Endothelial cell of umbilical vein (primary cell): ENCODE data around the gene NRXN3. TPM values are rescaled to one million over a fixed set of nuclear protein-coding genes. Genes with fewer than 3 reads are reported as not detected.

Source experiments
- BruUV-seq: library from RNA; stranded (reverse); fragments of 400-500 nt; replicated peaks from 2 replicates; lab custom pipeline; 2021; lab: Mats Ljungman, UMichigan
- CTCF ChIA-PET: fragments of 300-600, 350-600 bp; sonication (Branson Sonifier 250); formaldehyde crosslinking; loops from one replicate; lab custom pipeline; 2021; ENCODE audit warnings: antibody characterized with exemption, inconsistent platforms; lab: Charles Lee
- POLR2A ChIA-PET: fragments of 300-600, 350-600 bp; sonication (Branson Sonifier 250); formaldehyde crosslinking; loops from one replicate; lab custom pipeline; 2021; ENCODE audit warnings: antibody characterized with exemption, inconsistent platforms; lab: Charles Lee
- DNase-seq: peaks from one replicate; pipeline ENCODE4 v3.0.0-alpha.2; 2011; ENCODE audit warnings: low read depth, low spot score
- FAIRE-seq: peaks from 2 replicates; lab custom pipeline; 2011; peaks lifted over from hg19 to GRCh38; lab: Jason Lieb, UNC
- H2AFZ ChIP-seq: 2 replicates; pipeline ENCODE4 v1.6.0; 2012; ENCODE audit warnings: low read depth, low read length, control low read depth, inconsistent platforms
- H3K27ac ChIP-seq: 2 replicates; pipeline ENCODE4 v1.5.1; 2011; ENCODE audit warnings: low read depth, mild to moderate bottlenecking, control low read depth, low read length, moderate library complexity; ENCODE audit not compliant: insufficient read depth
- H3K27me3 ChIP-seq, 2 experiments: 2 replicates each; pipeline versions ENCODE4 v1.6.0 to v1.6.1; 2011; ENCODE audit warnings: low read length in 2 of 2, mixed read lengths in 1 of 2; ENCODE audit not compliant: control insufficient read depth in 2 of 2, insufficient read depth in 2 of 2
- H3K36me3 ChIP-seq, 2 experiments: 2 replicates in 1 of 2; 3 replicates in 1 of 2; pipeline ENCODE4 v1.5.1; 2011; ENCODE audit warnings: low read length in 2 of 2, mild to moderate bottlenecking in 1 of 2, moderate library complexity in 1 of 2; ENCODE audit not compliant: control insufficient read depth in 2 of 2, insufficient read depth in 2 of 2; ENCODE audit errors: extremely low read depth in 1 of 2
- H3K4me1 ChIP-seq: 3 replicates; pipeline ENCODE4 v1.5.1; 2011; ENCODE audit warnings: mild to moderate bottlenecking, low read length; ENCODE audit not compliant: control insufficient read depth, insufficient read depth; ENCODE audit errors: extremely low read depth
- H3K4me2 ChIP-seq: 2 replicates; pipeline ENCODE4 v1.6.1; 2011; ENCODE audit warnings: low read length, control low read depth, mixed read lengths; ENCODE audit not compliant: insufficient read depth
- H3K4me3 ChIP-seq, 3 experiments: fragments of 200-600 bp in 1 of 3; sonication (generic), shearing (Covaris generic) in 1 of 3; replicated peaks in 1 of 3; 2 replicates each; pipeline ENCODE4 v1.5.1; 2011 to 2016; ENCODE audit warnings: control low read depth in 3 of 3, low read length in 3 of 3, mild to moderate bottlenecking in 2 of 3, inconsistent platforms in 1 of 3, low read depth in 1 of 3, moderate library complexity in 1 of 3; ENCODE audit not compliant: insufficient read depth in 1 of 3
- H3K79me2 ChIP-seq: 2 replicates; pipeline ENCODE4 v1.6.0; 2012; ENCODE audit warnings: low read length, inconsistent platforms; ENCODE audit not compliant: control insufficient read depth, insufficient read depth
- H3K9ac ChIP-seq: replicated peaks from 2 replicates; pipeline ENCODE3; 2011; ENCODE audit warnings: low read length, control low read depth; ENCODE audit not compliant: insufficient read depth; ENCODE audit errors: extremely low read depth
- H3K9me1 ChIP-seq: replicated peaks from 3 replicates; pipeline ENCODE4 v1.6.0; 2011; ENCODE audit warnings: mild to moderate bottlenecking, low read length; ENCODE audit not compliant: control insufficient read depth, insufficient read depth; ENCODE audit errors: extremely low read depth
- H3K9me3 ChIP-seq: replicated peaks from 2 replicates; pipeline ENCODE4 v1.5.1; 2012; ENCODE audit warnings: low read length, inconsistent platforms; ENCODE audit not compliant: control insufficient read depth, insufficient read depth
- H4K20me1 ChIP-seq: replicated peaks from 2 replicates; pipeline ENCODE3; 2011; ENCODE audit warnings: mild to moderate bottlenecking, low read length; ENCODE audit not compliant: control insufficient read depth, insufficient read depth; ENCODE audit errors: extremely low read depth
- CTCF ChIP-seq, 2 donors: IDR thresholded peaks; 1 replicate in 1 of 2; 2 replicates in 1 of 2; pipeline ENCODE4 v1.5.1; 2011; ENCODE audit warnings: low read length in 2 of 2, mild to moderate bottlenecking in 2 of 2, moderate library complexity in 2 of 2, control low read depth in 1 of 2, inconsistent platforms in 1 of 2, low read depth in 1 of 2; ENCODE audit not compliant: insufficient read depth in 1 of 2; ENCODE audit errors: extremely low read depth in 1 of 2
- EZH2 ChIP-seq: IDR thresholded peaks from 2 replicates; pipeline ENCODE4 v1.6.1; 2012; ENCODE audit warnings: borderline replicate concordance, low read depth, mild to moderate bottlenecking, moderate library complexity, low read length, inconsistent platforms; ENCODE audit not compliant: severe bottlenecking
- FOS ChIP-seq: IDR thresholded peaks from 2 replicates; pipeline ENCODE4 v1.6.1; 2011; ENCODE audit warnings: mild to moderate bottlenecking, low read length, moderate library complexity, borderline replicate concordance; ENCODE audit not compliant: insufficient read depth
- GATA2 ChIP-seq: IDR thresholded peaks from 2 replicates; pipeline ENCODE4 v1.7.0; 2011; ENCODE audit warnings: low read depth, mild to moderate bottlenecking, moderate library complexity, mixed read lengths, low read length; ENCODE audit not compliant: insufficient read length, insufficient read depth
- JUN ChIP-seq: IDR thresholded peaks from 2 replicates; pipeline ENCODE4 v1.6.1; 2011; ENCODE audit warnings: borderline replicate concordance, low read depth; ENCODE audit not compliant: insufficient read length, insufficient read depth
- MAX ChIP-seq: IDR thresholded peaks from 2 replicates; pipeline ENCODE4 v1.6.1; 2011; ENCODE audit not compliant: insufficient read depth, insufficient read length
- MYC ChIP-seq: IDR thresholded peaks from one replicate; pipeline ENCODE4 v1.6.1; 2011; ENCODE audit warnings: mild to moderate bottlenecking, low read depth, low read length
- POLR2A ChIP-seq: IDR thresholded peaks from 2 replicates; pipeline ENCODE4 v1.6.1; 2012; ENCODE audit warnings: low read depth, mild to moderate bottlenecking, control low read depth, low read length
- POLR2AphosphoS5 ChIP-seq: IDR thresholded peaks from 2 replicates; pipeline ENCODE4 v1.6.1; 2012; ENCODE audit warnings: low read depth, mild to moderate bottlenecking, control low read depth, low read length, moderate library complexity; ENCODE audit not compliant: insufficient read depth
- dilution Hi-C: fragments of 300-500 bp; cut with MboI; formaldehyde crosslinking; loops from one replicate; pipeline ENCODE4 v1.15.0; 2019; ENCODE audit warnings: low sequenced_read_pairs; ENCODE audit not compliant: extremely low pct_ligation_motif_present
- intact Hi-C: fragments of 100-400 bp; cut with micrococcal nuclease; formaldehyde crosslinking; loops from one replicate; pipeline ENCODE4 v1.10.0; 2022
- polyA plus RNA-seq, 4 experiments: library from polyadenylated mRNA; depleted of rRNA in 3 of 4; stranded (reverse) in 3 of 4; unstranded in 1 of 4; fragments of >200 nt; gene quantifications; 2 replicates each; pipeline versions ENCODE4 v1.2.1 to v1.2.3, GENCODE V29; 2011 to 2012; ENCODE audit warnings: missing spikeins in 1 of 4
- total RNA-seq: library from RNA; stranded (reverse); gene quantifications from 2 replicates; pipeline ENCODE4 v1.2.3, GENCODE V29; 2021

NRXN3 gene
- total and polyA plus RNA-seq, 2 donors (not counting 3 experiments of a cell fraction or from before 2014, with no cell fraction given), result 0.72 to 4.2 TPM

GRCh38 chr14:79077096-79077495, 906.9 kb downstream of the NRXN3 start:
- Histone ChIP-seq H3K36me3 (no peaks in the 10 kb centered on the region), H4K20me1 (no peaks in the 10 kb centered on the region), H3K27ac (no peak overlapping the region), H3K79me2 (no peaks in the 10 kb centered on the region), H3K4me3 (no peak overlapping the region), H3K9me1 (no peaks in the 10 kb centered on the region), H3K4me2 (no peak overlapping the region), H2AFZ (no peak overlapping the region), H3K4me1 (no peaks in the 10 kb centered on the region), H3K9me3 (no peaks in the 10 kb centered on the region), H3K27me3 (no peaks in the 10 kb centered on the region), H3K9ac (no peak overlapping the region)
- TF ChIP-seq MAX (no peak), MYC (no peak), JUN (no peak), CTCF (IDR thresholded peaks at IDR 0.05; ENCODE audit: extremely low read depth in 1 of 2, insufficient read depth in 1 of 2, low read depth in 1 of 2, low read length in 2 of 2) (no peak), FOS (no peak), POLR2AphosphoS5 (no peak), POLR2A (no peak), EZH2 (no peak), GATA2 (no peak)
- no TSS peak for BruUV-seq
- FAIRE-seq (no peak), DNase-seq (no peak)
- CTCF ChIA-PET, result no interaction called here
- intact Hi-C loops (no loop called here), dilution Hi-C loops (no loop called here)
- POLR2A ChIA-PET, result no interaction called here
